Loucy (cell line): ENCODE measurements around the gene SLC4A9.

Experiments
- EZH2phosphoT487 ChIP-seq: fragments of 200-600 bp; IDR thresholded peaks from 2 replicates; pipeline ENCODE4 v1.6.1; 2018; ENCODE audit warnings: antibody characterized with exemption, mild to moderate bottlenecking, moderate library complexity, borderline replicate concordance
- TF ChIP-seq, protein P1 (sequence below): fragments of 200-600 bp; sonication (generic); conservative IDR thresholded peaks from 2 replicates; pipeline ENCODE4 v1.5.1; 2014; ENCODE audit warnings: mild to moderate bottlenecking, antibody characterized with exemption, low read length

DNA sequence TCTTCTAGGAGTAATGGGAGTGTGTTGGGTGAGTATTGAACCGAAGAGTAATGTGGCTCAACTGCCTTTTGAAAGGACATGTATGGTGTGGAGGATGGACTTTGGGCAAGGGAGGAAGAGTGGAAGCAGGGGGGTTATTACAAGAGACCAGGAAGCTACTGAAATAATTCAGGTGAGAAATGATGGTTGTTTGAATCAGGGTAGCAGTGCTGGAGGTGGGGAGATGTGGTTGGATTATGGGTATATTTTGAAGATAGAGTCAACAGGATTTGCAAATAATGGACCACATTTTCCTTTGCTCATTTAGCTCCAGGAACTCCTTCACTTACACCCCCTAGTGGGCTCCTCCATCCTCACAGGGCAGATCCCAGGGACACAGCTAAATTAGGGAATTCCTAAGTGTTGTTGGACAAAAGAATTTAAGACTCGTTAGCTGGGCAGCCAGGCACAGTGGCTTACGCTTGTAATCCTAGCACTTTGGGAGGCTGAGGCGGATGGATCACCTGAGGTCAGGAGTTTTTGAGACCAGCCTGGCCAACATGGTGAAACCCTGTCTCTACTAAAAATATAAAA lies 1.2 kb upstream of the SLC4A9 start:
- TF ChIP-seq, protein P1, sequence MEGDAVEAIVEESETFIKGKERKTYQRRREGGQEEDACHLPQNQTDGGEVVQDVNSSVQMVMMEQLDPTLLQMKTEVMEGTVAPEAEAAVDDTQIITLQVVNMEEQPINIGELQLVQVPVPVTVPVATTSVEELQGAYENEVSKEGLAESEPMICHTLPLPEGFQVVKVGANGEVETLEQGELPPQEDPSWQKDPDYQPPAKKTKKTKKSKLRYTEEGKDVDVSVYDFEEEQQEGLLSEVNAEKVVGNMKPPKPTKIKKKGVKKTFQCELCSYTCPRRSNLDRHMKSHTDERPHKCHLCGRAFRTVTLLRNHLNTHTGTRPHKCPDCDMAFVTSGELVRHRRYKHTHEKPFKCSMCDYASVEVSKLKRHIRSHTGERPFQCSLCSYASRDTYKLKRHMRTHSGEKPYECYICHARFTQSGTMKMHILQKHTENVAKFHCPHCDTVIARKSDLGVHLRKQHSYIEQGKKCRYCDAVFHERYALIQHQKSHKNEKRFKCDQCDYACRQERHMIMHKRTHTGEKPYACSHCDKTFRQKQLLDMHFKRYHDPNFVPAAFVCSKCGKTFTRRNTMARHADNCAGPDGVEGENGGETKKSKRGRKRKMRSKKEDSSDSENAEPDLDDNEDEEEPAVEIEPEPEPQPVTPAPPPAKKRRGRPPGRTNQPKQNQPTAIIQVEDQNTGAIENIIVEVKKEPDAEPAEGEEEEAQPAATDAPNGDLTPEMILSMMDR, result peak; percentile 39
- no peak for TF ChIP-seq EZH2phosphoT487
